ENCODE data around the gene ADCY9.
"Not testable (repeated sequence)": the region's sequence is repeated elsewhere in the genome, so short reads cannot be mapped to it uniquely, and the experiment has no call there.

Gene ADCY9

DNA sequence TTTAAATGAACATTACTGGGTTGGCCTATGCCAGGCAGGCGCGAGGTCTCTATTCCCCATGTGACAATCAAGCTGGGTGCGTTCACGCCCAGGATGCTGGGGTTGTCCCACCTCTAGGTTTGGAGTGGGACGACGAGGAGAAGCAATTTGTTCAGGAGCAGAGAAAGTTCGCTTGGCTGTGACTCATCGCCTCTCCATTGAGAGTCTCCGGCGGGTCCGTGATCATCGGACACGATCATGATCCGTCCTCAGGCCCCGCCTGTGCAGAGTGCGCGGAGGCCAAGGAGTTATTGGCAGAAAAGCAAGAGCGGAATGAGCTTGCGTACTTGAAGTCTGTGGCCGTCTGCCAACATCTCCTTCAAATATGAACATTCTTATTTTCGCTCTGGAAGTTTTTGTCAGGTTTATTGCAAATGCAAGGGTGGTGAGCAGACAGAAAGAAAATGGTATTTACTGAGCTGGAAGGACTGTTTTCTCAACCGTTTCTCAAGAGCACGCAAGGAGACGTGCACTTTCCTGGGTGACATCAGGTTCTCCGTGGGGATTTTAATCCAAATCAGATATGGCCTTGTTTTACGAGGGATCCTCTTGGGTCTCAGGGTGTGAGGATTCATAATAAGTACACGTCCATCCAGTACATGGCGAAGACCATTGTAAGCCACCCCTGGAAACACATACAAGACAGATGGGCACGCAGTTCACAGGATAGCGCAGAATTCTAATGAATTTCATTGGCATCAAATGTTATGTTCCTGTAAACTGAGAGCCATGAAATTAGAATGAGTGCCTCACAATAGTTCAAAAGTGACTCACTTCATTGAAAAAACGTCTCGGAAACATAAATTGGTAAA, 165.7 kb downstream of the ADCY9 start:
- DNase-seq (ENCODE audit: low read depth): no peak

- DNase-seq (ENCODE audit: low read depth): no peak
Measured at GRCh38 chr16:3949946-3950342, 166.3 kb downstream of the ADCY9 start.

- no peak for DNase-seq (ENCODE audit: low read depth)
Measured at GRCh38 chr16:3949287-3949686, 167.0 kb downstream of the ADCY9 start.

DNA sequence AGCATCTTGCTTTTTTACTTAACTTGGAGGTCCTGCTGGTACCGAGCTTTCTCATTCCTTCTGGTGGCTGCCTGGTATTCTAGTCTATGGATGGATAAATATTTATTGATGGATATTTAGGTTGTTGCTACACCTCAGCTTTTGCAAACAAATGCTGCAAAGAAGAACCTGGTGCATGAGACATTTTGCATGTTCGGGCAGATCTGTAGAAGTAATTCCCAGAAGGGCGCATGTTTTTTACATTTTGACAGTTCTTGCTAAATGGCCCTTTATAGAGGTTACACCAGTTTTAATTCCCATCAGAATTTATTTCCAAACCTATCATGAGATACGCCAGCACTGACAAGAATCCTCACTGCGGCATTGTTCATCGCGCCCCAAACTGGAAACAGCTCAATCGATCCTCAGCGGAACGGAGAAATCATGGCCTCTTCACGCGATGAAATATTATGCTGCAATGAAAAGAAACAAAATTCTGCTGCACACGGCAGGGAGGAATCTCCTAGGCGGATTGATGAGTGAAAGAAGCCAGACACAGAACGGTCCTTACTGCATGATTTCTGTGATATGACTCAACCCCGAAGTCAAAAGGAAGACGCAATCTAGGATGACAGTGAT, 167.8 kb downstream of the ADCY9 start:
- DNase-seq (ENCODE audit: low read depth): no peak

DNA sequence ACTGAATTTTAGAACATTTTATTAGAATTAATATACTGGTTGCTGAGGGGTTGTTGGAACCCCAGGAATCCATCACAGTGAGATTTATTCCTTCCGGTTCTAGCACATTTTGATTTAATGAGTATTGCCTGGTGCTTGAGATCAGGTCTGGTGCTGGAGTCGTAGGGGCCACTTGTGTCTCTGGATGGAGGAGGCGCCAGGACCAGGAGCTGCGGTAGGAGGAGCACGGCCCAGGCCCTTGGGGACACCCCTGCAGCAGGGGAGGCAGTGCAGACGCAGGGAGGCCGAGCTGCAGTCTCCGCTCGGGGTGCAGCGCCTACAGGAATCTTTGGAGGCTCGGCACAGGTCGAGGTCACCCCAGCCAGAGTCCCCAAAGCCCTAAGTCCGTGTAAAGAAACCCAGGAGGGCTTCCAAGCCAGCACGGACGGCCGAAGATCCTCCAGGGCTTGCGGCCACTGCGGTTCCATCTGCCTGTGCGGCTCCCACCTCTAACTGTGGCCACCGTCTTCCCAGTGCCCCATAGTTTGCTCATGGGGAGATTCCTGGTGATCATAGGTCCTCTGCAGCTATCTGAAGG, 169.6 kb downstream of the ADCY9 start:
- DNase-seq (ENCODE audit: low read depth): no peak

GRCh38 chr16:3945751-3946603, 170.3 kb downstream of the ADCY9 start:
- no peak for DNase-seq (ENCODE audit: low read depth)

DNA sequence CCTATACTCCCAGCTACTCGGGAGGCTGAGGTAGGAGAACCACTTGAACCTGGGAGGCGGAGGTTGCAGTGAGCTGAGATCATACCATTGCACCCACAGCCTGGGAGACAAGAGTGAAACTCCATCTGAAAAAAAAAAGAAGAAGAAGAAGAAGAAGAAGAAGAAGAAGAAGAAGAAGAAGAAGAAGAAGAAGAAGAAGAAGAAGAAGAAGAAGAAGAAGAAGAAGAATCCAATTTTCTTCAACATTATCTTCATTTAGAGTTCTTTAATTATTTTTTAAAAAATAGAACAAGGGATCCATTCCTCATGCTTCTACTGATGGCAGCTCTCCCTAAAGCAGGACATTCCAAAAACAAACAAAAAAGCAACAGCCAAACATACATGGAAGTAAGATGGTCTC, 171.8 kb downstream of the ADCY9 start:
- DNase-seq (ENCODE audit: low read depth): not testable (repeated sequence)

DNA sequence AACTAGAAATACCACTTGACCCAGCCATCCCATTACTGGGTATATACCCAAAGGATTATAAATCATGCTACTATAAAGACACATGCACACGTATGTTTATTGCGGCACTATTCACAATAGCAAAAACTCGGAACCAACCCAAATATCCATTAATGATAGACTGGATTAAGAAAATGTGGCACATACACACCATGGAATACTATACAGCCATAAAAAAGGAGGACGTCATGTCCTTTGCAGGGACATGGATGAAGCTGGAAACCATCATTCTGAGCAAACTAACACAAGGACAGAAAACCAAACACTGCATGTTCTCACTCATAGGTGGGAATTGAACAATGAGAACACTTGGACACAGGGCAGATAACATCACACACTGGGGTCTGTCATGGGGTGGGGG, 174.1 kb downstream of the ADCY9 start:
- not testable (repeated sequence) for DNase-seq (ENCODE audit: low read depth)

DNA sequence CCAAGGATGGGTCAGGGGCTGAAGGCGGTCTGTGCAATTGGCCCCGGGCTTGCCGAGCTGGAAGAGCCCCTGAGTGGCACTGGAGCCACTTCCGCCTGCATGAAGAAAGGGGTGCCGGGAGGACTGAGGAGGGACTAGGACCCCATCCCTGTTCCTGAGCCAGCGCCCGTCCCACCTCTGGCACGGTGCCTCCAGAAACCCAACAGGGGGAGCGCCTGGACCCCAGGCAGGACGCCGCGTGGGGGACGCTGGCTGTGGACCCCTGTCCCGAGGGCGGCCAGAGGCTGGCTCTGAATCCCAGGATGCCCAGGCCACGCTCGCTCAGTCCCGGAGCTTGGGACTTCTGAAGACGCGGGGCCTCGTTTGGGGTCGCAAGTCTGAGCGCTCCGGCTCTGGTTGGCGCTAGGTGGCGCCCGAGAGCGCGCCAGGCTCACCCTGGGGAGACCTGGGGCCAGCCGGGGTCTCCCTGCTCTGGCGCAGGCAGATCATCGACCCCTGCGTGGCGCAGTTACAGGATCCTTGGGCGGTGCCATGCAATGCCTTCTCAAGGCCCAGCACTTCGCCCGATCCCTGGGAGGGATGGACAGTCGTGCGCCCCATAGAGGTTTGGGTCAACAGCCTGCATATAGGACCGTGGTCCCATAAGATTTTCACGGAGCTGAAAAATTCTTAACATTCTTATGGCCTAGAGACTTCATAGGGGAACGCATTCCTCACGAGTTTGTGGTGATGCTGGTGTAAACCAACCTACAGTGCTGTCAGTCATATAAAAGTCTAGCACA, 177.2 kb downstream of the ADCY9 start:
- DNase-seq (ENCODE audit: low read depth): peak; percentile 47

DNA sequence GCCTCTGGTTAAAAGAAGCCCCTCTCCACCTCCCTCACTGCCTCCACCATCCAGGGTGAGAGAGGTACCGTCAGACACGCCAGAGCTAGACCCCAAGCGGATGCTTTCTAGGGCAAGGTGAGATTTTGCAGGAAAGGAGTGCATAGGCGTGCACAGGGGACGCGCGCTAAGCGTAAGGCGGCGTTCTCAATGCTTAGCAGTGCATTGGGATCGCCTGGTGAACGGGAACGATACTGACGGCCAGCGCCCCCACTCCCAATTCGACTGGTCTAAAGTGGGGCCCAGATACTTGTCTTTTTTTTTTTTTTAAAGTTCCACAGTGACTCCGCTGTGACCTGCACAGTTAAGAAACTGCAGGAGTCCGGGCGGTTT, 177.8 kb downstream of the ADCY9 start:
- no peak for DNase-seq (ENCODE audit: low read depth)

- no peak for DNase-seq (ENCODE audit: low read depth)
Measured at GRCh38 chr16:3937066-3937875, 179.0 kb downstream of the ADCY9 start.

DNA sequence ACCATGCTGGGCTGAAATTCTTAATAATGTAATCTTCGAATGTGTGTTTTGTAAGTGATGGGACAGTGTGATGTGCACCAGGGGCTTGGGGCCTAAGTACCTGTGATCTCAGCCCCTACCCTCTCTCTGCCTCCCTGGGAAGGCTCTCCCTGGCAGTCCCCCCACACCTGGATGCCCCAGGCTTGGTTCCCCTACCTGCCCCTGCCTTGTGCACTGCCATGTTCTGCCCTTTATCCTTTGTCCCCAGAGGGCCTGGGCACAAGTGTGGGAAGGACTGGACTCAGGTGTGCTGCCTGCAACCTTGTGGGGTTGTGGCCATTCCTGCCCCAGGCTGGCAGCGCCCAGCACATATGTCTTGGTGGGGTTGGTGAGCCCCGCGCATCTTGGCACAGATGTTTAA, 180.3 kb downstream of the ADCY9 start:
- no peak for DNase-seq (ENCODE audit: low read depth)

DNA sequence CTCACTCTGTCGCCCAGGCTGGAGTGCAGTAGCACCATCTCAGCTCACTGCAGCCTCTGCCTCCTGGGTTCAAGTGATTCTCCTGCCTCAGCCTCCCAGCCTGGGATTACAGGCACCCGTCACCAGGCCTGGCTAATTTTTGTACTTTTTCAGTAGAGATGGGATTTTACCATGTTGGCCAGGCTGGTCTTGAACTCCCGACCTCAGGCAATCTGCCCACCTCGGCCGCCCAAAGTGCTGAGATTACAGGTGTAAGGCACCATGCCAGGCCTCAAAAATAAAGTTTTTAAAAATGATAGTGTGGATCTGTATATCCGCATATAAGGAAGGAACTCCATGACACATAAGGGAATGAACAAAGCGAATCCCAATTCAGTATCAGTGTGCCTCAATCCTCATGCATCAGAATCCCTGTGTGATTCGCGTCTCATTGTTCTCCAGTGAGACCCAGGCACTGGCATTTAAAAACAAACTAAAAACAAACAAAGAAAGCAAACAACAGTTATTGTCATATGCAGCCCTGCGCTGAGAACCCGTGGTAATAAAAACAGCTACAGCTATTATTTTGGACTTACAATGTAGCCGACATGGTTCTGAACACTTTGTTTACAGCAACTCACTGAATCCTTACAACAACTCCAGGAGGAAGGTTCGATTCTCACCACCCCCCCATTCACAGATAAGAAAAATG, 181.6 kb downstream of the ADCY9 start:
- no peak for DNase-seq (ENCODE audit: low read depth)

DNA sequence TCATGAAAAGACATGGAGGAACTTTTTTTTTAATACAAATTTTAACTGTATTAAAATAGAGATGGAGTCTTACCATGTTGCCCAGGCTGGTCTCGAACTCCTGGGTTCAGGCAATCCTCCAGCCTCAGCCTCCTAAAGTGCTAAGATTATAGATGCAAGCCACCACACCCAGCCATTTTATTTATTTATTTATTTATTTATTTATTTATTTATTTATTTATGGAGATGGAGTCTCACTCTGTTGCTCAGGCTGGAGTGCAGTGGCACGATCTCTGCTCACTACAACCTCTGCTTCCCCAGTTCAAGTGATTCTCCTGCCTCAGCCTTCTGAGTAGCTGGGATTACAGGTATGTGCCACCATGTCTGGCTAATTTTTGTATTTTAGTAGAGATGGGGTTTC, 189.1 kb downstream of the ADCY9 start:
- DNase-seq (ENCODE audit: low read depth): not testable (repeated sequence)

GRCh38 chr16:3924763-3925162, 191.5 kb downstream of the ADCY9 start:
- no peak for DNase-seq (ENCODE audit: low read depth)

DNA sequence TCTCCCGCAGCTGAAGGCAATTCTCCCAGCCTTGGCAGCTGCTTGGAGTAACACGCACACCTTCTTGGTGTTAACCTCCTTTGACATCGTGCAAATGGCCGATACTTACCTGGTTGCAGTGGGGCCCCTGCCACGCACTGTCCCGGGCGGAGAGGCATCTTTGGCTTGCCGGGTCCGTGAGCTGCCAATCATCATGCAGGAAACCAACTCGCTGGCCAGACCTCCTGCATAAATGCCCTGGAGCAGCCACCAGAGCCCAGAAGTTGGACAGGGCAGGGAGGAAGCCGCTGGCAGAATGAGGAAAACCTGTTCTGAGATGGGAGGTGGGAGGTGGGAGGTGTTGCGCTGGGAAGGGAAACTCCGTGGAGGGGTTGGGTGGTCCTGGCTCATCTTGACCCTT, 194.0 kb downstream of the ADCY9 start:
- DNase-seq (ENCODE audit: low read depth): no peak

- no peak for DNase-seq (ENCODE audit: low read depth)
Measured at GRCh38 chr16:3920206-3920605, 196.0 kb downstream of the ADCY9 start.

DNA sequence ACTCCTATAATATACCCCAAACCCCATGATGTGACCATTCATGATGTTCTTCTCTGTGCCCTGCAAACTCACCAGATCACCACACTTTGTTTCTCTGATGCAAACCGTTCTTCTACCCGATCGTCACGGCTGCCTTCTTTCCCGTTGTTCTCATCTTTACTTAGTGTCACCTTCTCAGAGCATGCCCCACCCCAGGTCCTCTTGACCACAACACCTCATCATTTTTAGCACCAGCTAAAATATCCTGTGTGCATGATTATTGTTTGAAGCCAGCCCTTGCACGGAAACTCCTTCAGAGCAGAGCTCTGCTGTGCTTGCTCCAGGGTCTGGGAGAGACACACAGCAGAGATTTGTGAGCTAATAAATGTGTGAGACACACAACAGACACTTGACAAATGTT, 196.8 kb downstream of the ADCY9 start:
- no peak for DNase-seq (ENCODE audit: low read depth)

DNA sequence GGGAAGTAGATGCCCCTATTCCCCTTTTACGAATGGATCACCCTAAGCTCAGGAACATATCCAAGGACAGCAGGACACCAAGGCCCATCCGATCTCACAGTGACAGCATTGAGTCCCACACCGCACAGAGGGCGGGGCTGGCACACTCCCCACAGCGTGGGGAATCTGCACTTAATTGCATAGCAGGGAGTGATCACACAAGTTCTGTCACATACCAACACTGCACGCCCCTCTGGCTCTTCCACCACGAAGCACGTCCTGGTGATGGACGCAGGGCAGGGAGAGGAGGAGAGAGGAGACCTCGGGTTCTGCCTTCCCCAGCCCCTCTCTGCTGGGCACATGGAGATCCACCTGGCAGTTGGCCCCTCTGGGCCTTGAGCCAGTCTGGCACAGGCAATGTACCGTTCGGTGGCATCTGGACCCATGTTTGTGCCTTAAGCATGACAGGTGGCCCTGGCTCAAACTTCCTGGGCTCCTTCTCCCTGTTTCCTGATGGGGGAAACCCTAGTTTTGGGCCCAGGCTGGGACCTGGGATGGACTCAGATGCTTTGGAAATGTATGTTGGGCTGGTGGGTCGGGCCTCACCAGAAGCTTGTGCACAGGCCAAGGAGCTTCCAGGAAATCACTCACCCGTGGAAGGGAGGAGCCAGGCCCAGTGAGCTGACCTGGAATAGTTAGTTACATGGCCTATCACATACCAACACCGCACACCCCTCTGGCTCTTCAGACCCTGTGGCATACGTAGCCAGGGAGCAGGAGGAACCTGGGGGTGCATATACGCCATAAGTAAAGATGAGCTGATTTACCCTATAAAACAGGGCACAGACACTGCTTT, 200.6 kb downstream of the ADCY9 start:
- DNase-seq (ENCODE audit: low read depth): no peak
